K562 (cell line): Measurements from ENCODE around the gene ZNF581.

Experiments used
- BHLHE40 ChIP-seq: IDR thresholded peaks from 2 replicates; pipeline ENCODE4 v1.6.1; 2011; ENCODE audit warnings: low read length, improper control_type of control experiment
- JUND ChIP-seq, 2 experiments: IDR thresholded peaks; 2 replicates in 1 of 2; 3 replicates in 1 of 2; pipeline ENCODE4 v1.6.1; 2011; ENCODE audit warnings: borderline replicate concordance in 2 of 2, low read depth in 2 of 2, low read length in 2 of 2, improper control_type of control experiment in 1 of 2, missing biosample characterization in 1 of 2, missing genetic modification characterization in 1 of 2, missing genetic modification reagents in 1 of 2
- ZFX ChIP-seq: sonication (generic); formaldehyde crosslinking; IDR thresholded peaks from 2 replicates; pipeline ENCODE4 v1.8.0; 2022; ENCODE audit warnings: mild to moderate bottlenecking, missing genetic modification reagents, moderate library complexity

DNA sequence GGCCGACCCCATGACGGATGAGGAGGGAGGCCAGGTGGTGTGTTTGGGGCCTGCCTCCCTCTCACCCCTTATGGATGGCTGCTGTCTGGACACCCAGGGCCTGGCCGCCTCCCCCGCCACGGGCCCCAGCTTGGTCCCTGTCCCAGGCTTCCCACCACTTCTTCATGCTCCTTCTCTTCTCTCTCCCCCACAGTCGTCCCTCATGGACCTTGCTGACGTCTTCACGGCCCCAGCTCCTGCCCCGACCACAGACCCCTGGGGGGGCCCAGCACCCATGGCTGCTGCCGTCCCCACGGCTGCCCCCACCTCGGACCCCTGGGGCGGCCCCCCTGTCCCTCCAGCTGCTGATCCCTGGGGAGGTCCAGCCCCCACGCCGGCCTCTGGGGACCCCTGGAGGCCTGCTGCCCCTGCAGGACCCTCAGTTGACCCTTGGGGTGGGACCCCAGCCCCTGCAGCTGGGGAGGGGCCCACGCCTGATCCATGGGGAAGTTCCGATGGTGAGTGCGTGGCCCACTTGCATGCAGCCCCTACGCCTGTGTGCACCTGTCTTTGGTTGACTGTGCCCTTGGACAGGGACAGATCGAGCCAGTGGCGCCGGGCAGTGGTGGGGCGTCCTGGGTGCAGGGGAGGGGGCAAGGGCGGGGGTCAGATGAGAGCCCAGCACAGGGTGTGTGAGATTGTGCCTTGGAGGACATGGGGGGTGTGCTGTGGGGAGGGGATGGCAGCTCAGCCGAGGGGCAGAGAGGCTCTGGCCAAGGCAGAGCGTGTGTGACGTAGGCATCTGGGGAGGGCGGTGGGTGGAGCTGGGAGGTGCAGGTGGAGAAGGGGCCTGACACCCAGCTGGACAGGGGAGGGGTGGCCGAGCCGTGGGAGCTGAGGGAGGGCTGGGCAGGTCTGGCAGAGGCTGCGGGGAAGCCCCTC, 48.4 kb downstream of the ZNF581 start:
- TF ChIP-seq BHLHE40 (no peak), JUND (IDR thresholded peaks at IDR 0.05; ENCODE audit: borderline replicate concordance, low read depth, low read length) (no peak), JUND (tag; IDR thresholded peaks at IDR 0.05; ENCODE audit: borderline replicate concordance, low read depth, low read length) (no peak), ZFX (CRISPR knock-in tag) (no peak)
